ENCODE results near the gene JARID2. TPM values are rescaled to one million over a fixed set of nuclear protein-coding genes. Genes with fewer than 3 reads are reported as not detected.

Gene JARID2
- total and polyA plus RNA-seq, 2 of the 13 experiments (the other 11 are each of a cell fraction or from before 2014, with no cell fraction given), result 7.5 to 10.3 TPM

DNA sequence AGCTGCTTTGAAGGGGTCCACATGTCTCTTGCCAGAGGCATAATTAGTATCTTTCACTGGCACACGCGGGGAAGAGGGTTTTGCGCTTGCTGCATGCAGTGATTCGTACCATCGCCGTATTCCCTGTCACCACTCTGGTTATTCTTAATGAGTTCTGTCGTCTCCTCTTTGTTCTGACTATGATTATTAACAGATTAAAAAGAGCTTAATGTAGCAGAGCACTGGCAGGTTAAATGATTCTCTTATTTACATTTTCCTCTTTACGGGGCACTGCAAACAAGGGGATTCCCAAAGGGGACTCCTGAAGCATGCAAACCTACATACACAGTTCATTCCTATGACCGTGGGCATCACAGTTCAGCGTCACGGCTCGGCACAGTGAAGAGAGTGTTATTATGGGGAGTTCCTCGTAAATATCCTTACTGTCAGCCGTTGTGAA is 212.2 kb downstream of the JARID2 start (continued):
- TF ChIP-seq, protein P1, sequence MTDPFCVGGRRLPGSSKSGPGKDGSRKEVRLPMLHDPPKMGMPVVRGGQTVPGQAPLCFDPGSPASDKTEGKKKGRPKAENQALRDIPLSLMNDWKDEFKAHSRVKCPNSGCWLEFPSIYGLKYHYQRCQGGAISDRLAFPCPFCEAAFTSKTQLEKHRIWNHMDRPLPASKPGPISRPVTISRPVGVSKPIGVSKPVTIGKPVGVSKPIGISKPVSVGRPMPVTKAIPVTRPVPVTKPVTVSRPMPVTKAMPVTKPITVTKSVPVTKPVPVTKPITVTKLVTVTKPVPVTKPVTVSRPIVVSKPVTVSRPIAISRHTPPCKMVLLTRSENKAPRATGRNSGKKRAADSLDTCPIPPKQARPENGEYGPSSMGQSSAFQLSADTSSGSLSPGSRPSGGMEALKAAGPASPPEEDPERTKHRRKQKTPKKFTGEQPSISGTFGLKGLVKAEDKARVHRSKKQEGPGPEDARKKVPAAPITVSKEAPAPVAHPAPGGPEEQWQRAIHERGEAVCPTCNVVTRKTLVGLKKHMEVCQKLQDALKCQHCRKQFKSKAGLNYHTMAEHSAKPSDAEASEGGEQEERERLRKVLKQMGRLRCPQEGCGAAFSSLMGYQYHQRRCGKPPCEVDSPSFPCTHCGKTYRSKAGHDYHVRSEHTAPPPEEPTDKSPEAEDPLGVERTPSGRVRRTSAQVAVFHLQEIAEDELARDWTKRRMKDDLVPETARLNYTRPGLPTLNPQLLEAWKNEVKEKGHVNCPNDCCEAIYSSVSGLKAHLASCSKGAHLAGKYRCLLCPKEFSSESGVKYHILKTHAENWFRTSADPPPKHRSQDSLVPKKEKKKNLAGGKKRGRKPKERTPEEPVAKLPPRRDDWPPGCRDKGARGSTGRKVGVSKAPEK (CRISPR knock-in tag; IDR thresholded peaks at IDR 0.05; ENCODE audit: borderline replicate concordance), result no peak

DNA sequence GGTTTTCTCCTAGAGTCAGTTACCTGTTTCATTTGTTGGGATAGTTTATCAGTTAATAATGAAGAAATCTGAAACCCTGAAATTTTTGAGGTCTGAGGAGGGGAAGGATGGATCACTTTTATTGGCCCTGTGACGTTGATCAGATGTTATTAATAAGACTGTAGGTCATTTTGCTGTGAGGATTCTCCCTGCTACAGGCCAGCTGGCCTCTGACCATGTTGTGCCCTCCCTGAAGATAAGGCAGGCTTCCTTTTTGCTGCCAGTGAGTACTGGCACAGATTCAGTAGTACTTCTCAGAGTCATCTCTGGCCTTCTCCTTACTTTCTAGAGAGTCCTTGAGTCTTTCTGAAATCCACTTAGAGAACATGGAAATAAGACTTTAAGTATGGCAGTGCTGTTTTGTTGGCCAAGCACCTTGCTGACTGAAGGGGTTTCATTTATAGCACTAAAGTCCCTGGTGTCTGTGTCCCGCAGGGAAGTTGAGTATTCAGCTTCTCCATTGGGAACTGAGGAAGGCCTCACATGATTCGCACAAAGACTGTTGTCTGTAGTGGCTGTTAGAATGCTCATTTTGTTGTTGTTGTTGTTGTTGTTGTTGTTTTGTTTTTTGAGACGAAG is 214.3 kb downstream of the JARID2 start:
- Histone ChIP-seq H4K20me1 (ENCODE audit: insufficient read depth, low read length) (no peaks in the 10 kb centered on the region), H3K79me2 (ENCODE audit: insufficient read depth, low read length) (no peaks in the 10 kb centered on the region), H3K9me3 (ENCODE audit: low read length) (no peaks in the 10 kb centered on the region), H3K4me3 (replicated peaks in 1 of 3; ENCODE audit: insufficient read depth in 1 of 3, low read depth in 2 of 3, low read length in 3 of 3) (no peak overlapping the region), H3K27me3 (ENCODE audit: control insufficient read depth in 1 of 2, insufficient read depth in 2 of 2, low read length in 2 of 2) (no peaks in the 10 kb centered on the region), H3K4me1 (ENCODE audit: insufficient read depth, low read length) (no peaks in the 10 kb centered on the region), H3K9ac (ENCODE audit: insufficient read depth, low read depth, low read length) (no peak overlapping the region), H3K36me3 (replicated peaks in 1 of 2; ENCODE audit: control insufficient read depth in 1 of 2, insufficient read depth in 2 of 2, low read length in 2 of 2) (no peaks in the 10 kb centered on the region; a peak in 2 of 5 replicates), H2AFZ (ENCODE audit: low read length) (no peak overlapping the region), H3K27ac (ENCODE audit: extremely low read length, insufficient read depth, low read length) (no peak overlapping the region), H3K4me2 (ENCODE audit: low read depth, low read length) (no peak overlapping the region)
- no peak for DNase-seq (ENCODE audit: low spot score)
- no peak for ATAC-seq
- in situ Hi-C loops (cut with HindIII; ENCODE audit: extremely low pct_ligation_motif_present, low pct_unique_long_range_greater_than_20kb) (no loop called here), intact Hi-C loops (cut with micrococcal nuclease; ENCODE audit: unreplicated experiment) (no loop called here)
- FAIRE-seq, result no peak
- WGBS (ENCODE audit: low lambda C conversion rate), result 95% methylated on average over 4 of the region's 4 CpGs
- ChIA-PET CTCF (ENCODE audit: low intra/inter-chr PET ratio, low total read pairs) (no interaction called here), POLR2A (no interaction called here)
- no TSS peak for BruUV-seq (replicated peaks)
- TF ChIP-seq, protein P2, sequence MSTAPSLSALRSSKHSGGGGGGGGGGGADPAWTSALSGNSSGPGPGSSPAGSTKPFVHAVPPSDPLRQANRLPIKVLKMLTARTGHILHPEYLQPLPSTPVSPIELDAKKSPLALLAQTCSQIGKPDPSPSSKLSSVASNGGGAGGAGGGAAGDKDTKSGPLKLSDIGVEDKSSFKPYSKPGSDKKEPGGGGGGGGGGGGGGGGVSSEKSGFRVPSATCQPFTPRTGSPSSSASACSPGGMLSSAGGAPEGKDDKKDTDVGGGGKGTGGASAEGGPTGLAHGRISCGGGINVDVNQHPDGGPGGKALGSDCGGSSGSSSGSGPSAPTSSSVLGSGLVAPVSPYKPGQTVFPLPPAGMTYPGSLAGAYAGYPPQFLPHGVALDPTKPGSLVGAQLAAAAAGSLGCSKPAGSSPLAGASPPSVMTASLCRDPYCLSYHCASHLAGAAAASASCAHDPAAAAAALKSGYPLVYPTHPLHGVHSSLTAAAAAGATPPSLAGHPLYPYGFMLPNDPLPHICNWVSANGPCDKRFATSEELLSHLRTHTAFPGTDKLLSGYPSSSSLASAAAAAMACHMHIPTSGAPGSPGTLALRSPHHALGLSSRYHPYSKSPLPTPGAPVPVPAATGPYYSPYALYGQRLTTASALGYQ (CRISPR knock-in tag; IDR thresholded peaks at IDR 0.05), result no peak
- TF ChIP-seq ZNF329 (CRISPR knock-in tag; IDR thresholded peaks at IDR 0.05; ENCODE audit: low read depth) (no peak), SMARCC2 (IDR thresholded peaks at IDR 0.05) (no peak), TRIM24 (CRISPR knock-in tag; IDR thresholded peaks at IDR 0.05) (no peak), HOXA5 (CRISPR knock-in tag; IDR thresholded peaks at IDR 0.05) (no peak), NFYC (CRISPR knock-in tag; IDR thresholded peaks at IDR 0.05) (no peak), HDAC1 (CRISPR knock-in tag; IDR thresholded peaks at IDR 0.05) (no peak)
- TF ChIP-seq, protein P3, sequence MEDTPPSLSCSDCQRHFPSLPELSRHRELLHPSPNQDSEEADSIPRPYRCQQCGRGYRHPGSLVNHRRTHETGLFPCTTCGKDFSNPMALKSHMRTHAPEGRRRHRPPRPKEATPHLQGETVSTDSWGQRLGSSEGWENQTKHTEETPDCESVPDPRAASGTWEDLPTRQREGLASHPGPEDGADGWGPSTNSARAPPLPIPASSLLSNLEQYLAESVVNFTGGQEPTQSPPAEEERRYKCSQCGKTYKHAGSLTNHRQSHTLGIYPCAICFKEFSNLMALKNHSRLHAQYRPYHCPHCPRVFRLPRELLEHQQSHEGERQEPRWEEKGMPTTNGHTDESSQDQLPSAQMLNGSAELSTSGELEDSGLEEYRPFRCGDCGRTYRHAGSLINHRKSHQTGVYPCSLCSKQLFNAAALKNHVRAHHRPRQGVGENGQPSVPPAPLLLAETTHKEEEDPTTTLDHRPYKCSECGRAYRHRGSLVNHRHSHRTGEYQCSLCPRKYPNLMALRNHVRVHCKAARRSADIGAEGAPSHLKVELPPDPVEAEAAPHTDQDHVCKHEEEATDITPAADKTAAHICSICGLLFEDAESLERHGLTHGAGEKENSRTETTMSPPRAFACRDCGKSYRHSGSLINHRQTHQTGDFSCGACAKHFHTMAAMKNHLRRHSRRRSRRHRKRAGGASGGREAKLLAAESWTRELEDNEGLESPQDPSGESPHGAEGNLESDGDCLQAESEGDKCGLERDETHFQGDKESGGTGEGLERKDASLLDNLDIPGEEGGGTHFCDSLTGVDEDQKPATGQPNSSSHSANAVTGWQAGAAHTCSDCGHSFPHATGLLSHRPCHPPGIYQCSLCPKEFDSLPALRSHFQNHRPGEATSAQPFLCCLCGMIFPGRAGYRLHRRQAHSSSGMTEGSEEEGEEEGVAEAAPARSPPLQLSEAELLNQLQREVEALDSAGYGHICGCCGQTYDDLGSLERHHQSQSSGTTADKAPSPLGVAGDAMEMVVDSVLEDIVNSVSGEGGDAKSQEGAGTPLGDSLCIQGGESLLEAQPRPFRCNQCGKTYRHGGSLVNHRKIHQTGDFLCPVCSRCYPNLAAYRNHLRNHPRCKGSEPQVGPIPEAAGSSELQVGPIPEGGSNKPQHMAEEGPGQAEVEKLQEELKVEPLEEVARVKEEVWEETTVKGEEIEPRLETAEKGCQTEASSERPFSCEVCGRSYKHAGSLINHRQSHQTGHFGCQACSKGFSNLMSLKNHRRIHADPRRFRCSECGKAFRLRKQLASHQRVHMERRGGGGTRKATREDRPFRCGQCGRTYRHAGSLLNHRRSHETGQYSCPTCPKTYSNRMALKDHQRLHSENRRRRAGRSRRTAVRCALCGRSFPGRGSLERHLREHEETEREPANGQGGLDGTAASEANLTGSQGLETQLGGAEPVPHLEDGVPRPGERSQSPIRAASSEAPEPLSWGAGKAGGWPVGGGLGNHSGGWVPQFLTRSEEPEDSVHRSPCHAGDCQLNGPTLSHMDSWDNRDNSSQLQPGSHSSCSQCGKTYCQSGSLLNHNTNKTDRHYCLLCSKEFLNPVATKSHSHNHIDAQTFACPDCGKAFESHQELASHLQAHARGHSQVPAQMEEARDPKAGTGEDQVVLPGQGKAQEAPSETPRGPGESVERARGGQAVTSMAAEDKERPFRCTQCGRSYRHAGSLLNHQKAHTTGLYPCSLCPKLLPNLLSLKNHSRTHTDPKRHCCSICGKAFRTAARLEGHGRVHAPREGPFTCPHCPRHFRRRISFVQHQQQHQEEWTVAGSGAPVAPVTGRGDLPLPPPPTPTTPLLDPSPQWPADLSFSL (CRISPR knock-in tag; IDR thresholded peaks at IDR 0.05), result no peak
- TF ChIP-seq, protein P4, sequence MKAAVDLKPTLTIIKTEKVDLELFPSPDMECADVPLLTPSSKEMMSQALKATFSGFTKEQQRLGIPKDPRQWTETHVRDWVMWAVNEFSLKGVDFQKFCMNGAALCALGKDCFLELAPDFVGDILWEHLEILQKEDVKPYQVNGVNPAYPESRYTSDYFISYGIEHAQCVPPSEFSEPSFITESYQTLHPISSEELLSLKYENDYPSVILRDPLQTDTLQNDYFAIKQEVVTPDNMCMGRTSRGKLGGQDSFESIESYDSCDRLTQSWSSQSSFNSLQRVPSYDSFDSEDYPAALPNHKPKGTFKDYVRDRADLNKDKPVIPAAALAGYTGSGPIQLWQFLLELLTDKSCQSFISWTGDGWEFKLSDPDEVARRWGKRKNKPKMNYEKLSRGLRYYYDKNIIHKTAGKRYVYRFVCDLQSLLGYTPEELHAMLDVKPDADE (CRISPR knock-in tag; IDR thresholded peaks at IDR 0.05), result no peak

Measured in HepG2 (cell line).